NCI-H2196 treated with DMSO at 0.1 percent for 48 hours (cell line): ENCODE measurements around the gene CPAMD8.
"Not testable (repeated sequence)": the region's sequence is repeated elsewhere in the genome, so short reads cannot be mapped to it uniquely, and the experiment has no call there.

ENCODE experiments used
- DNase-seq: peaks from one replicate; lab custom pipeline; 2025; ENCODE audit not compliant: unreplicated experiment; lab: John Stamatoyannopoulos, UW

The CPAMD8 gene

GRCh38 chr19:17041976-17042375 is 15.4 kb upstream of the CPAMD8 start:
- no peak for DNase-seq

DNA sequence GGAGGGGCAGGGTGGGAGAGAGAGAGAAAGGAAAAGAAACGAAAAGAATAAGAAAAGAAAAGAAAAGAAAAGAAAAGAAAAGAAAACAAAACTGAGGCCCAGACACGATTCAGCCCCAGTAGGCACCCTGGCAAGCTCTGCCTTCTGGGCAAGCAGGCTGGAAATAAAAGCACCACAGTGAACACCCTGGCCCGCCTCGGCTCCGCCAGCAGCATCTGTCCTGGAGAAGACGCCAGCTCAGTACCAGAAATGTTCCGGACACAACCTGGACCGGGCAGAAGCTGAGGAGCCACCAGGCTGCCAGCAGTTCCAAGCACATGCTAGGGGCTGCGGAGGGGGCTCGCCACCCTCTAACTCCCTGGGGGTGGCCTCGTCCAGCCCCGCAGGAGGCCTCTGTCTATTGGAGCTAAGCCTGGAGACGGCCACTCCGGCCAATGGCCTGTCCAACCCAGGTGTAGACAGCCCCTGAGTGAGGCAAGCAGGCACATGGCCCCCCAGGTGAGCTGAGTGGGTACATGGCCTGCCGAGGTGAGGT is 11.4 kb upstream of the CPAMD8 start:
- no peak for DNase-seq

DNA sequence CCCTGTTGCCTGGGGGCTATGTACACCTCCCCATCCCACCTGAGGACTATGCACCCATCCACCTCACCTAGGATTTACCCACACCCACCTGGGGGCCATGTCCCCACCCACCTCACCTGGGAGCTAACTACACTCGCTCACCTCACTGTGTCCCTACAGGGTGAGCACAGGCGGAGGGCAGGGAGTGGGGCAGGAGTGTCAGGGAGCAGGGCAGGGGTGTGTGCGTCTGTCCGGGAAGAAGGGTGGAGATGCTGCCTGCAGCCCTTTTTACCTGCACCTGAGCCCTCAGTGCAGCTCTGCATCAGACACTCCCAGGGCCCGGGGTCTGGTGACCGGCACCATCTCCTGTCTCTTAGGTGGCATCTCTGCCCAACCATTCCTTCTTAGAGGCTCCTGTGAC is 10.6 kb upstream of the CPAMD8 start:
- DNase-seq, result no peak

GRCh38 chr19:17036640-17037039 is 10.0 kb upstream of the CPAMD8 start:
- DNase-seq, result no peak

DNA sequence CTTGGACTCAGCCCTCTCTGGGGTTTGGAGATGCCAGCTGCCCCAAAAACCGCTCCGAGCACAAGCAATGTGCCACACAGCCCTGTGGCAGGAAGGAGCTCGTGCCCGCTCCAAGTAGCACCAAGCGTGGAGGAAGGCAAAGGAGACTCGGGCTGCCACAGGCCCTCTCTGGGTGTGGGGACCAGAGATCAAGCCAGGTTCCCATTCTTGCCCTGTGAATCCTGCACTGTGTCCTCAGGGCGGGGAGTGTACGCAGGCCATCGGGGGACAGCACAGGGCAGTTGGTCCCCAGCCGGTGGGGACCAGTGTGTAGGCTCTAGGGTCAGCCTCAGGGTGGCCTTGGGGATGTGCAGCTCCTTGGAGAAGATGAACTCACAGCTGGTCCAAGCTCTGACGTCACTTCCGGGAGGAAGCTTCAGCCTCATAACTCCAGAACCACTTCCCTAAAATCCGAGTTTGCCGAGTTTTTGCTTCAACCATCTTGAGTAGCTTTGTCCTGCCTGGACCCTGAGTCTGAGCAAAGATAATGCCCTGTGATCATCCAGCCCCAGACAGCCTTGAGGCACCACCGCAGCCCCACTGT is 9.3 kb upstream of the CPAMD8 start:
- DNase-seq, result no peak

- DNase-seq, result no peak
Measured at GRCh38 chr19:17031741-17032140, 5.1 kb upstream of the CPAMD8 start.

DNA sequence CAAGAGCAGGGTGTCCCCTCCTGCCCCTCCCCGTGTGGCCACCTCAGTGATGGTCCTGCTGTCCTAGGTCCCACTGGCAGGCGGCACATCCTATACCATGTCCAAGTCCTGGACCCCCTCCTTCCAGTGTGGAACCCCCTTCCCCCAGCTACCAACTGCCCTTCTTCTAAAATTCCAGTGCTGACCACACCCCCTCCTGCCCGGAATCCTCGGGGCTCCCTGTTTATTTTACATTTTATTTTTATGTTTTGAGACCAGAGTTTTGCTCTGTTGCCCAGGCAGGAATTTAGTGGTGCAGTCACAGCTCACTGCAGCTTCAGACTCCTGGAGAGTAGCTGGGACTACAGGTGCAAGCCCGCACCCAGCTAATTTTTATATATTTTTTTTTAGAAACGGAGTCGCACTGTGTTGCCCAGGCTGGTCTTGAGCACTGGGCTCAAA is 945 bp upstream of the CPAMD8 start:
- DNase-seq, result no peak

DNA sequence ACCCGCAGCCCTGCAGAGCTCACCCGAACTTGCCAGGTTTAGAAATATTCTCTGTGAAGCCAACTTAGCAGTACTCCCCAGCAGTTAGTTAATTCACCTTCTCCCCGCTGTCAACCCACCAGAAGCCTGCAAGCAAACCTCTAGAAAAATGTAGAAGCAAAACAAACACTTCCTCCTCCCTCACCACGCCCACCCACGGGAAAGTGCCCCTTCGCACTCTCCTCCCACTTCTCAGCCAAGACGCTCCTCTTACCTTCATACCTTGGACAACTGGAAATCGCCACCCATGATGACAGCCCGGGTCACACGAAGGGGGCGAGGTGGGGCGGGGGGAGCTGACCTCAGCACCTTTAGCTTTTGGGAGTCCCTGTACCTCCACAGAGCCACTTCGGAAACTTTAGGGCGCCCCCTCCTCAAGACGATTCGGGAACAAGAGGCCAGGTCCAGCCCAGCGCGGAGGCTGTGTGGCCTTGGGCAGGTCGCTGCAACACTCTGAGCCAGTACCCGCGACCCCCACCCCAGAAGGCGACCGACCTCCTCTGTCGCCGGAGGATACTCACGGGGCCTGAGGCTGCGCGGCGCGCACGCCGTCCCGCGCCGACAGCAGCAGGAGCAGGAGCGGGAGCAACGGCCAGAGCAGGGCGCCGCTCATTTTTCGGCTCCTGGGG is 485 bp downstream of the CPAMD8 start:
- no peak for DNase-seq

DNA sequence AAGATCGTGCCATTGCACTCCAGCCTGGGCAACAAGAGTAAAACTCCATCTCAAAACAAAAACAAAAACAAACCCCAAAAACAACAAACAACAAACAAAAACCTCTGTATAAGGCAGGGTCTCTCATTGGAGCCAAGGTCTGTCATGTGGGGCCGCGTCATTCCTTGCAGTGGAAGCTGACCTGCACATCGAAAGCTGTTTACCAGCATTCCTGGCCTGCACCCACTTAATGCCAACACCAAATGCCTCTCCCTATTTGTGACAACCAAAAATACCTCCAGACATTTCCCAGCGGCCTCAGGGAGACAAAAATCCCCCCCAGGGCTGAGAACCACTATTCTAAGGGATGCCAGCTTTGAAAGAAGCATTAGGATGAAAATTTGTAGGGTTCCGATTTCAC is 1.2 kb downstream of the CPAMD8 start:
- DNase-seq, result no peak

DNA sequence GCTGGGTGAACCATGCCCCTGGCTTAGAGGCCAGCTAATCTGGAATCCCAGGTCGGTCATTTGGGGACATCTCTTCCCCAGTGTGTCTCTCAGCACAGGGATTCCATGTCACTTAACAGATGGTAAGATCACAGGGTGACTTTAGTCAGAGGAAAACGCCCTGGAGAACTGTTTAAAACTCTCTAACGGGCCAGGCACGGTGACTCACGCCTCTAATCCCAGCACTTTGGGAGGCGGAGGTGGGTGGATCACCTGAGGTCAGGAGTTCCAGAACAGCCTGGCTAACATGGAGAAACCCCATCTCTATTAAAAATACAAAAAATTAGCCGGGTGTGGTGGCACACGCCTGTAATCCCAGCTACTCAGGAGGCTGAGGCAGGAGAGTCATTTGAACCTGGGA is 1.7 kb downstream of the CPAMD8 start:
- not testable (repeated sequence) for DNase-seq

DNA sequence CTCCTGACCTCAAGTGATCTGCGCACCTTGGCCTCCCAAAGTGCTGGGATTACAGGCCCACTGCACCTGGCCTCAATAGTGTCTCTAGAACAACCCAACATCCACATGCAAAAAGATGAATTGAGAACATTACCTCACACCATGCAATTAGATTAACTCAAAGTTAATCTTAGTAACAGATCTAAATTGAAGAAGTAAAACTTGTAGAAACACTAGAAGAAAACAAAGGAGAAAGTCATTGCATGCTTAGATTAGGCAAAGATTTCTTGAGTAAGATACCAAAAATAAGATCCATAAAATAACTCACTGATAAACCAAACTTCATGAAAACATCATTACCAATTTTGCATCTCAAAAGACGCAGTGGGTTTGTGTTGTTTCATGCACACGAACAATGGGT is 2.8 kb downstream of the CPAMD8 start:
- DNase-seq, result no peak

- no peak for DNase-seq
Measured at GRCh38 chr19:17022738-17023137, 3.9 kb downstream of the CPAMD8 start.

- no peak for DNase-seq
Measured at GRCh38 chr19:17021793-17022590, 4.6 kb downstream of the CPAMD8 start.

DNA sequence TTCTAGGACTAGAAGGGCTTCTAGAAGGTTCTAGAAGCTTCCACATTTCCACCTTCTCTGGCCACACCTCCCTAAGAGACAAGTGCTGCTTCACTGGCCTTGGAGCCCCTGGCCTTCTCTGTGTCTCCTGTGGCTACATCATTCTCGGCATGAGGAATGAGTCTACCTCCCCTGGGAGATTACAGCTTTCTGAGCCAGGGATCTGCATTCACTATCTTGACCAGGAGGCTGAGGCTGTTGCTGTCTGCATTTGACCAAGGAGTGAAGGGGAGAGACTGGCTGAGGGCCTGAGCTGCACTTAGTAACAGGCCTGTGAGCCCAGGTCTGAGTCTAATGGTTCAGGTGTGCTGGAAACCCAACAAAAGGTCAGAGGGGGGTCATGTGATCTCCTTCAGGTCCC is 5.3 kb downstream of the CPAMD8 start:
- no peak for DNase-seq

DNA sequence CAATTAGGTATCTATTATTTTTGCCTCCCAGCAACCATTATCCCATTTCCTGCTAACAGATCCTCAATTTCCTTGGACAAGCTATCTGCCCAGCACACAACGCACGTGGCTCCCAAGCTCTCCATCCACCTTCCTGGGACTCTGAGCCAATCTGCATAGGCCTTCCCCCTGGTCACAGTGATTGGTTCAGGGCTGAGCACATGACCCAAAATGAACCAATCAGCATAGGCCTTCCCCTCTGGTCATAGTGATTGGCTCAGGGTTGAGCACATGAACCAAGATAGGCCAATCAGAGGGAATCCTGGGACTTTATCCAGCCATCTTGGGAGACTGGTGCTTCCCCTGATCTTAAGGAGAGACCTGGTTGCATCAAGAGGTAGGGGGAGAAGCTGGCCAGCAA is 5.8 kb downstream of the CPAMD8 start:
- no peak for DNase-seq

DNA sequence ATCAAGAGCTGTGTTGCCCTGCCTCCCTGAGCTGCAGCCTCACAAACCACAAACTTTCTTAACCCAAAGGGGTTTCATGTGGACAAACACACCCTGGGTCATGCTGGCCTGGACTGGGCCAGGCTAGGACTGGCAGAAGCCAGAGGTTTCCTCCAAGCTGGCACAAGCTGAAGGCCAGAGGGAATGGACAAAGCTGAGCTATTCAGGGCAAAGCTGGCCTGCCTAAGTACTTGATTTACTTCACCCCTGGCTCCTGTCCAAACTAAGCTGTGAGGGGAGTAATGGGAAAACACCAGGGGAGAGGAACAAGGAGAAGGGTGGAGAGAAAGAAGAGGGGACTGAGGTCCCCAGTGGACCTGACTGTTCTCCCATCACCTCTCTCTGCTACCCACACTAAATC is 6.2 kb downstream of the CPAMD8 start:
- no peak for DNase-seq

- not testable (repeated sequence) for DNase-seq
Measured at GRCh38 chr19:17014212-17014861, 12.3 kb downstream of the CPAMD8 start.

- DNase-seq, result no peak
Measured at GRCh38 chr19:17011485-17011884, 15.1 kb downstream of the CPAMD8 start.

DNA sequence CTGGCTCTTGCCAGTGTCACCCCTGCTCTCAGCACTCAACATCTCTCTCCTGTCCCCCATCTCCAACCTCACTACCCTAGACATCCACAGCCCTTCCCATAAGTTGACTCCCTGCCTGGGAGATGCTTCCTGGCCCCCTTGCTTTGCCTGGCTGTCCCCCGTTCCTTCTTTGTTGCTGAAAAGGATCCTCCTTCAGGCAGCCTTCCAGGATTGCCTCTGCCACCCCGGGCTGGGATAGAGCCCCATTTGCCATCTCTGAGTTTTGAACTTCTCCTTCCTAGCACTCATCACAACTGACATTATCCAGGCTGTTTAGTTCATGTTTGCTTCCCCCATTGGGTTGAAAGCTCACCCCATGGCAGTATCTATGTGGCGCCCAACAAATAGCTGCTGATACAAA is 20.0 kb downstream of the CPAMD8 start:
- DNase-seq, result no peak

- no peak for DNase-seq
Measured at GRCh38 chr19:17005000-17005399, 21.6 kb downstream of the CPAMD8 start.

GRCh38 chr19:17004386-17004785 is 22.2 kb downstream of the CPAMD8 start:
- no peak for DNase-seq
